ENCODE data around the gene FOXD3.

- TF ChIP-seq CTCF (IDR thresholded peaks at IDR 0.05; ENCODE audit: low read depth, low read length, missing input control) (no peak), TAF1 (conservative IDR thresholded peaks at IDR 0.05) (no peak), JUND (IDR thresholded peaks at IDR 0.05) (no peak), SP1 (IDR thresholded peaks at IDR 0.05) (no peak), REST (IDR thresholded peaks at IDR 0.05) (no peak), FOXA2 (IDR thresholded peaks at IDR 0.05) (no peak), MAX (IDR thresholded peaks at IDR 0.05) (no peak)
These were observed 3.1 kb downstream of the FOXD3 start for GRCh38 chr1:63325279-63325985.
